H1 (cell line): ENCODE data around the gene PPARD. TPM values are rescaled to one million over a fixed set of nuclear protein-coding genes. Genes with fewer than 3 reads are reported as not detected.

Source experiments
- PHF8 ChIP-seq: fragments of 200-600 bp; sonication (generic); conservative IDR thresholded peaks from 2 replicates; pipeline ENCODE4 v1.7.1; 2012; ENCODE audit warnings: low read depth, mild to moderate bottlenecking, inconsistent platforms, low read length, moderate library complexity
- SP4 ChIP-seq: IDR thresholded peaks from 2 replicates; pipeline ENCODE4 v1.6.1; 2012; ENCODE audit warnings: low read length, inconsistent platforms
- TEAD4 ChIP-seq: IDR thresholded peaks from 2 replicates; pipeline ENCODE4 v1.6.1; 2012; ENCODE audit warnings: low read depth, low read length, inconsistent platforms, mixed read lengths
- polyA plus RNA-seq, 7 experiments: library from polyadenylated mRNA; depleted of rRNA in 3 of 7; stranded (reverse) in 5 of 7; unstranded in 2 of 7; fragments of >200 nt in 5 of 7; fragments of 200-250 nt in 2 of 7; gene quantifications; 1 replicate in 5 of 7; 2 replicates in 1 of 7; 4 replicates in 1 of 7; pipeline versions ENCODE4 v1.2.1 to v1.2.3, GENCODE V29; 2011 to 2013; ENCODE audit warnings: missing spikeins in 2 of 7, mixed read lengths in 2 of 7
- total RNA-seq: library from RNA; stranded (reverse); fragmentation: NEBNext Ultra II Directional; extraction: Animal tissue kit (Norgen Biotek cat#: 25700); gene quantifications from 2 replicates; pipeline ENCODE4 v1.2.1, GENCODE V29; 2021
- TF ChIP-seq, protein P1 (sequence below): IDR thresholded peaks from 2 replicates; pipeline ENCODE4 v1.6.1; 2011; ENCODE audit warnings: low read length, improper control_type of control experiment

Gene PPARD
- total and polyA plus RNA-seq, 2 of the 8 experiments (the other 6 are each of a cell fraction or from before 2014, with no cell fraction given) = 14.6 to 14.9 TPM

GRCh38 chr6:35469751-35470662 lies 127.6 kb downstream of the PPARD start (continued):
- TF ChIP-seq, protein P1, sequence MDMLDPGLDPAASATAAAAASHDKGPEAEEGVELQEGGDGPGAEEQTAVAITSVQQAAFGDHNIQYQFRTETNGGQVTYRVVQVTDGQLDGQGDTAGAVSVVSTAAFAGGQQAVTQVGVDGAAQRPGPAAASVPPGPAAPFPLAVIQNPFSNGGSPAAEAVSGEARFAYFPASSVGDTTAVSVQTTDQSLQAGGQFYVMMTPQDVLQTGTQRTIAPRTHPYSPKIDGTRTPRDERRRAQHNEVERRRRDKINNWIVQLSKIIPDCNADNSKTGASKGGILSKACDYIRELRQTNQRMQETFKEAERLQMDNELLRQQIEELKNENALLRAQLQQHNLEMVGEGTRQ = peak; percentile 38; the same call in 1 of the 2 replicates
- no peak for TF ChIP-seq SP4
- TF ChIP-seq PHF8 = no peak
- TF ChIP-seq TEAD4 = no peak
- TF ChIP-seq, all 59 proteins: peak for 4
